Umbilical cord (tissue), 2 donors: ENCODE data around the gene CDH6. TPM values are rescaled to one million over a fixed set of nuclear protein-coding genes. Genes with fewer than 3 reads are reported as not detected.

ENCODE experiments used
- DNase-seq: peaks from one replicate; pipeline ENCODE4 v3.0.0-alpha.2; 2015; ENCODE audit warnings: low spot score
- total RNA-seq: library from RNA; depleted of rRNA; stranded (reverse); fragments of >200 nt; gene quantifications from one replicate; pipeline ENCODE4 v1.2.3, GENCODE V29; 2014; ENCODE audit warnings: low replicate concordance; ENCODE audit not compliant: insufficient read depth

The CDH6 gene
- total RNA-seq = 16.1 TPM

DNA sequence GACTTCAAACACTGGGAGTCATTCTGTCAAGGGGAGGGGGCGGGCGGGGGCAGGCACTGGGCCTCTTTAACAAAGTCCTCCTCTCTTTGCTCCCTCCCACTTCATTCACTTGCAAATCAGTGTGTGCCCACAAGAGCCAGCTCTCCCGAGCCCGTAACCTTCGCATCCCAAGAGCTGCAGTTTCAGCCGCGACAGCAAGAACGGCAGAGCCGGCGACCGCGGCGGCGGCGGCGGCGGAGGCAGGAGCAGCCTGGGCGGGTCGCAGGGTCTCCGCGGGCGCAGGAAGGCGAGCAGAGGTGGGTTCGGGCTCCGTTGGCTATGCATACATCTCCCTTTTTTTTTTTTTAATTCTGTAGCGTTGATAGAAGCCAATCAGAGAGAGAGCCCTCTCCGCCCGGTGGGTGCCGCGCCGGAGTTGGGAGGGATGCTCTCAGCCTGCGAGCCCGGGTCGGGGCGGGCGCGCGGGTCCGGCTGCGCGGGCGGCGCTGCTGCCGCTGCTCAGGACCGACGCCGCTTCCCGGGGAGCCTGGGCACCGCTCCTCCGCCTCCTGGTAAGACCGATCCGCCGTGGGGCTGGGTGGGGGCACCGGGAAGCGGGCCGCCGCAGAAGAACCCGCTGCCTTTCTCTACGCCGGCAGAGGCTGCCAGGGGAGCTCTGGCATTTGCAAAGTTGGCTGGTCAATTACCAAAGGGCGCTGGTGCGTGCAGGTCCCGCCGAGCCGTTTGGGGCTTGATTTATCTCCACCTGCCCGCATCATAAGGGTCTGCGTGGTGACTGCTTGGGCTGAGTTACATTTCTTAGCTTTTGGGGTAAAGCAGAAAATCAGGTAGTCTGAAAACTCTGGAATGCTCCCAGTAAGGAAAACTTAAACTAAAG, at the start of gene CDH6:
CDH6 (plus strand) TSS at position 96 of the 877 bp plus-strand sequence. CDS start 73,788 bp downstream, outside the sequence.
- DNase-seq = peak; percentile 48

DNA sequence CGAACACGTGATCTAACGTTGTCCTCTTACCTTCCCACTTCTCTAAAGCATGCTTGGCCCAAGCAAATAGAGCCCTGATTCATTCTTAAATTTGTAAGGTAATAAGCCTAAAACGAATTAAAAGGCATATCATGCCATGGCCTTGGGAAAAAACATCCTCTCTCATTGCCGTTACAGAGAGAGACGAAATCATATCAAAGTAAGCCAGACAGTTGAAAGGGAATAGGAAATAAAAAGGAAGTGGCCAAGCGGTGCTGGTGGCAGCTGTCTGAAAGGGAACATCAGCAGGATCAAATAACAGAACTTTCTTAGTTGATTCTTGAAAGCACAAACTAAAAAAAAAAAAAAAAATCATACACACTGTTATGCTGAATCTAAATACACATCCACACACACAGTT, 49.1 kb upstream of the CDH6 start:
- no peak for DNase-seq

GRCh38 chr5:31148959-31149475, 44.5 kb upstream of the CDH6 start:
- no peak for DNase-seq

- DNase-seq = no peak
These were observed 40.0 kb upstream of the CDH6 start for GRCh38 chr5:31153521-31153920.

GRCh38 chr5:31156631-31157160, 36.8 kb upstream of the CDH6 start:
- no peak for DNase-seq

DNA sequence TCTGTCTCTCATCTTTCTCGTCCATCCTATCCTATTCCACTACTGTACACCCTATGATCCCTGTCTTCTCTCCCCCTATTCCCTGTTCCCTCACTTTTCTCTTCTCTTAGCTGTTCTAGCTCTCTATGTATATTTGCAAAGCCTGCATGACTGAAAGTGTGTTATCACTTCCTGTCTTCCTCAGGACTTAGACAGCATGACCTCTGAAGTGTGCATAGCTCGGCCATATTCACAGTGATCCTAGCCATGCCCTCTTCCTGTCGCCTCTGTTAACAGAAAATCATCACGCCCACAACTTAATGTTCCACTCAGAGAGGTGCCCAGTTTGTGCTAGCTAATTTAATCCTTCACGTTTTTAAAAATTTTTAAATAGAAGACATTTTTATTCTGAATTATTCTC, 35.8 kb upstream of the CDH6 start:
- no peak for DNase-seq

DNA sequence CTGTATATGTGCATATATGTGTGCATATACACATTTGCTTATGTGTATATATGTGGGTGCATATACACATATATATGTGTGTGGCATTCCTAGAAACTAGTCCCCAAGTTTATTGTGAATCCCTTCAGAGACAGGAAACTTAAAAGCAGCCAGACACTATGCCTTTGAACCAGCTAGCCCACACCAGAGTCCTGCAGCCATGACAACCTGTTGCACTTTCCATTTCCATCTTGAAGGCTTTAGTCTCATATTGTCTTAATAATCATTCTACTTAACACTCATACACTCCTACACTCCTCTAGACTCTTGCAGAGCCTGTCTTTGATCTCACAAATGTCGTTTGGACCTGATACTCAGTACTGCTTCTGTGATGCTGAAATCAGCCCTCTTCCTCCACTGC, 34.8 kb upstream of the CDH6 start:
- no peak for DNase-seq

DNA sequence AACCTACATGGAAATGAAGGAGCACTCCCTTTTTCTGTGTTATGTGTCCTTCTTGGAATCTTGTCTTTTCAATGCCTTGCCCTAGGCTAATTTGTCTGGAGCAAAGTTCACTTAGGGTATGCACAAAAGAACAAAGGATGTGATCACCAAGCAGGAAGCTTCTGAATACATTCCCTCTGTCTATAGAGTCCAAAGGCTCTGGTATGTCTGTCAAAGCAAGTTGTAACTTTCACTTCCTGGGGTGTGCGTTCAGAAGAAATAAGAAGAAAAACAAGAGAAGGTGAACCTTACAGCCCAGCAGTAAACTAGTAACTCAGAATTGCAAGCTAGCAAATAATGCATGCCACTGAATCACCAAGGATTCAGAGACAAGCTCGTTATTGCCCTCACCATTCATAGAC, 31.7 kb upstream of the CDH6 start:
- no peak for DNase-seq

GRCh38 chr5:31165729-31166128, 27.8 kb upstream of the CDH6 start:
- no peak for DNase-seq

GRCh38 chr5:31169379-31169778, 24.1 kb upstream of the CDH6 start:
- no peak for DNase-seq

DNA sequence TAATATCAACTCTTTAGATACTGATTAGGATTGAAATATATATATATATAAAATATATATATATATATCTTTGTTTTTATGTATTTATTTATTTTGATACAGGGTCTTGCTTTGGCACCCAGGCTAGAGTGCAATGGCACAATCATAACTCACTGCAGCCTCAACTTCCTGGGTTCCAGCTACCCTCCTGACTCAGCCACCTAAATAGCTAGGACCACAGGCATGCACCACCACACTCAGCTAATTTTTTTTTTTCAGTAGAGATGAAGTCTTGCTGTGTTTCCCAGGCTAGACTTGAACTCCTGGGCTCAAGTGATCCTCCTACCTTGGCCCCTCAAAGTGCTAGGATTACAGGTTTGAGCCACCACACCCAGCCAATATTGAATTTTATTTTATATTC, 20.6 kb upstream of the CDH6 start:
- DNase-seq = no peak

GRCh38 chr5:31173614-31174013, 19.9 kb upstream of the CDH6 start:
- no peak for DNase-seq

GRCh38 chr5:31181376-31181987, 12.0 kb upstream of the CDH6 start:
- DNase-seq = no peak

DNA sequence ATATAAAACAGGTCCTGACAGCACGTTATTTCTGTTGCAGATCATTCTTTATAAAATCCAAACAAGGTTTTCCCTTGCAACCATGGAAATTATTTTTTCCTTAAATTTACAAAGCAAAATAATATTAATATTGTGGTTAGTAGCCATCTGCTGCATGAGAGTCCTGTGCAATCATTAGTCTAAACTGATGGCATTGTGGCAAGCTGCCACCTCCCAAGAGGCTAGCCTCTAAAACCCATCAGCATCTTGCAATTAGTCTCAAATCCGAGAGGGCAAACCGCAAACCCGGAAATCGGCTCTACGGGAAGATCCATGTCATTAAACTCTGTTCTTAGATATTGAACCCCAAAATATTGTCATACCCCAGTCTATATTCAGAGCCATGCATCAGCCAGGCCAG, 11.3 kb upstream of the CDH6 start:
- no peak for DNase-seq

- no peak for DNase-seq
These were observed 7.5 kb upstream of the CDH6 start for GRCh38 chr5:31185951-31186350.

DNA sequence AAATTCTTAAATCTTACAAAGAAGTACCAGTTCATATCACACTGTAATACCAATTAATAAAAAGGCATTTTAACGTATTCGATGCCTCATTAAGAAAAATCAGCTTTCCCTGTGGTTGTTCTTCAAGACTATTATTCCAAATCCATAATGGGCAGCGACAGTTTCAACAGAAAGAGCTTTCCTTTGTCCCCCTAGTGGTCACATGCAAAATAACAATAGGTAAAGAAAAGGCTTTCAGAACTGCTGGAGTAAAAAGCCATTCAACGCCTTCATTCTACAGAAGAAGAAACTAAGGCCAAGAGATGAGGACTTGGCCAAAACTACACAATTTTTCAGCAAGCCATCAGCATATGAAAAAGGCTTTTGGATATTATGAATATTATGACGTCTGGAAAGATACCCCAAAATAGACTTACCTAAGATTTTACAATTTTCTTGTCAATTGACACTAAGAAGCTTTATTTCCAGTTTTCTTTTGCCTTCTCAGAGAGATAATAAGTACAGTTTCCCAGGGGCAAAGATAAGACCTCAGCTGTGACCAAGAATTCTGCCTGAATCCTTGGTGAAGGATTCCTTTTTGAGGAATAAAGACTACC, 6.7 kb upstream of the CDH6 start:
- DNase-seq = peak; percentile 30

DNA sequence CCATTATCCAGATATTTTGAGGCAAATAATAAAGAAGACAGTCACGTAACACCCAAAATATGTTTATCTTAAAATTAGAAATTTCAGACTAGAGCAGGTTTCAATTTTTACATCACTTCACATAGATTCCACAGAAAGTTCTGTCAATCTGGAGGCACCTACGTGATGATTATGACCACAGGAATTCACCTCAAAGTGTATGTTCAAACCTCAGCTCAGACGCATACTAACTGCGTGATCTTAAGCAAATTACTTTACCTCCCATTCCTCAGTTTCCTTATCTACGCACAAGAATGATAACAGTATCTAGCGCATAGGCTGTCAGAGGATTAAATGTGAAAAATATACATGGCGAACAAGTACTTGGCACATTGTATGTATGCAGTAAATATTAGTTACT, 5.9 kb upstream of the CDH6 start:
- DNase-seq = no peak

DNA sequence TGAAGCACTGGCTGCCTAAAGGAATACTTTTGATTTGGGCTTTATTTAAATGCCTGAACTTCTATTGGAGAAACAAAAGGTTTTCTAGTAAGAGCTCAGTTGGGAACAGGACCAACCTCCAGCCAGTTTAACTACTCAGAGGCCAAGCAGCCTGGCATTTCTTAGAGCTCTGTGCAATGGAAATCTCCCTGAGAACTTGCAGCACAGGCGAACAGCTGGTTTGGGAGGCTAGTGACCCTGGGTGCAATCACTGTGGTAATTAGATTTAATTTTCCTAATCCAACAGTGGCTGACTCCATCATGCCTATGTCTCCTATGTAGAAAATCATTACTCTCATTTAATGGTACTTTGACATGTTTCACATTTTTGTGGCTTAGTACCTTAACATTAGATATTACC, 1.0 kb upstream of the CDH6 start:
- DNase-seq = no peak

- DNase-seq = no peak
These were observed 370 bp upstream of the CDH6 start for GRCh38 chr5:31193116-31193515.

DNA sequence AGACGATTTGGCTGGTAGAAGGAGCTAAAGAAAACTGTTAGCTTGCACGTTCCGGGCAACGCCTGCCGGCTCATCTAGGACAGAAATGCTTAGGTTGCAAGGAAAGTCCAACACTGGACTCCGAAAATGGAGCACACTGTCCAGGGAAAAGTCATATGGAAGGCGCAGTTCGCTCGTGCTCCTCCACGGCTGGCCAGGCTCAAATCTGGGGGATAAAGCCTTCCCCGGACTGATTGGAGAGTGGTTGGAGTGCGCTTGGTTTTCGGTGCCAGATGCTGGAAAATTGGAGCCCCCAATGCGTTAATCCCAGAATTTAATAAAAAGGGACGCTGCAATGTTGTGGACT, 955 bp downstream of the CDH6 start:
- DNase-seq = no peak

GRCh38 chr5:31194892-31195555, 1.5 kb downstream of the CDH6 start:
- no peak for DNase-seq

- DNase-seq = no peak
These were observed 2.8 kb downstream of the CDH6 start for GRCh38 chr5:31196309-31196708.
